WTC11 (cell line): ENCODE data around the gene COL27A1. TPM values are rescaled to one million over a fixed set of nuclear protein-coding genes. Genes with fewer than 3 reads are reported as not detected.

Source experiments
- ATAC-seq: fragments of 200-7000 bp; cut with Tn5 transposase; 2 replicates; pipeline ENCODE4 v1.10.0; 2021; ENCODE audit warnings: mild to moderate bottlenecking, moderate library complexity
- CTCF ChIA-PET: fragments of 300-600 bp; sonication (Branson Sonifier 250); formaldehyde crosslinking; loops from one replicate; lab custom pipeline; 2021; ENCODE audit warnings: antibody characterized with exemption; lab: Charles Lee
- POLR2A ChIA-PET: fragments of 350-600 bp; sonication (Branson Sonifier 250); formaldehyde crosslinking; loops from one replicate; lab custom pipeline; 2021; ENCODE audit warnings: antibody characterized with exemption; lab: Charles Lee
- DNase-seq: peaks from one replicate; pipeline ENCODE4 v3.0.0; 2021; ENCODE audit warnings: low spot score
- H3K27ac Mint-ChIP-seq: 2 replicates; pipeline ENCODE4 v1.8.0; 2021; ENCODE audit warnings: mixed read lengths
- H3K27me3 Mint-ChIP-seq: 2 replicates; pipeline ENCODE4 v1.8.0; 2021; ENCODE audit warnings: low read depth, mild to moderate bottlenecking, moderate library complexity, mixed read lengths
- H3K36me3 Mint-ChIP-seq: 2 replicates; pipeline ENCODE4 v1.8.0; 2021; ENCODE audit warnings: mixed read lengths
- H3K4me1 Mint-ChIP-seq: 2 replicates; pipeline ENCODE4 v1.8.0; 2022; ENCODE audit warnings: mixed read lengths
- H3K4me3 Mint-ChIP-seq: 2 replicates; pipeline ENCODE4 v1.8.0; 2021; ENCODE audit warnings: mild to moderate bottlenecking, moderate library complexity, mixed read lengths
- H3K9me3 Mint-ChIP-seq: 2 replicates; pipeline ENCODE4 v1.8.0; 2021; ENCODE audit warnings: mixed read lengths
- ATF3 ChIP-seq: sonication (generic); formaldehyde crosslinking; conservative IDR thresholded peaks from 2 replicates; pipeline ENCODE4 v1.8.1; 2022; ENCODE audit warnings: mild to moderate bottlenecking, missing genetic modification reagents
- E2F1 ChIP-seq: sonication (generic); formaldehyde crosslinking; IDR thresholded peaks from 2 replicates; pipeline ENCODE4 v1.8.0; 2022; ENCODE audit warnings: mild to moderate bottlenecking, missing genetic modification reagents
- E2F4 ChIP-seq: sonication (generic); formaldehyde crosslinking; IDR thresholded peaks from 2 replicates; pipeline ENCODE4 v1.8.1; 2022; ENCODE audit warnings: low read depth, mild to moderate bottlenecking, moderate library complexity, missing genetic modification reagents, borderline replicate concordance
- ESRRA ChIP-seq: sonication (generic); formaldehyde crosslinking; IDR thresholded peaks from 2 replicates; pipeline ENCODE4 v1.8.1; 2022; ENCODE audit warnings: mild to moderate bottlenecking, missing genetic modification reagents, borderline replicate concordance
- FOXJ3 ChIP-seq: sonication (generic); formaldehyde crosslinking; IDR thresholded peaks from 2 replicates; pipeline ENCODE4 v1.9.0; 2021; ENCODE audit warnings: missing genetic modification reagents, mild to moderate bottlenecking, borderline replicate concordance
- FOXP1 ChIP-seq: sonication (generic); formaldehyde crosslinking; IDR thresholded peaks from 2 replicates; pipeline ENCODE4 v1.8.0; 2022; ENCODE audit warnings: missing genetic modification reagents, mild to moderate bottlenecking, moderate library complexity, borderline replicate concordance
- HMGA2 ChIP-seq: fragments of 250-450 bp; sonication (Bioruptor Pico); IDR thresholded peaks from 2 replicates; pipeline ENCODE4 v1.4.0; 2021; ENCODE audit warnings: mild to moderate bottlenecking, moderate library complexity
- MAX ChIP-seq: sonication (generic); formaldehyde crosslinking; IDR thresholded peaks from 2 replicates; pipeline ENCODE4 v1.8.0; 2022; ENCODE audit warnings: mild to moderate bottlenecking, missing genetic modification reagents
- MLX ChIP-seq: sonication (generic); formaldehyde crosslinking; IDR thresholded peaks from 2 replicates; pipeline ENCODE4 v1.8.1; 2023; ENCODE audit warnings: mild to moderate bottlenecking, missing genetic modification reagents, moderate library complexity
- NR2C2 ChIP-seq: sonication (generic); formaldehyde crosslinking; IDR thresholded peaks from 2 replicates; pipeline ENCODE4 v1.8.0; 2022; ENCODE audit warnings: mild to moderate bottlenecking, missing genetic modification reagents
- OVOL2 ChIP-seq: fragments of 250-450 bp; sonication (Bioruptor Pico); IDR thresholded peaks from 2 replicates; pipeline ENCODE4 v1.9.0; 2021; ENCODE audit warnings: mild to moderate bottlenecking, borderline replicate concordance
- SP1 ChIP-seq: sonication (generic); formaldehyde crosslinking; conservative IDR thresholded peaks from 2 replicates; pipeline ENCODE4 v1.8.1; 2022; ENCODE audit warnings: missing genetic modification reagents
- ZNF423 ChIP-seq: fragments of 250-450 bp; sonication (Bioruptor Pico); IDR thresholded peaks from 2 replicates; pipeline ENCODE4 v2.1.2; 2022; ENCODE audit warnings: mild to moderate bottlenecking, moderate library complexity
- total RNA-seq: library from RNA; stranded (reverse); gene quantifications from 3 replicates; pipeline ENCODE4 v1.2.3, GENCODE V29; 2021
- TF ChIP-seq, protein P1 (sequence below): sonication (generic); formaldehyde crosslinking; IDR thresholded peaks from 2 replicates; pipeline ENCODE4 v1.8.1; 2022; ENCODE audit warnings: mild to moderate bottlenecking, moderate library complexity, missing genetic modification reagents
- TF ChIP-seq, protein P2 (sequence below): sonication (generic); formaldehyde crosslinking; IDR thresholded peaks from 2 replicates; pipeline ENCODE4 v1.8.0; 2022; ENCODE audit warnings: mild to moderate bottlenecking, missing genetic modification reagents
- TF ChIP-seq, protein P3 (sequence below): fragments of 250-450 bp; sonication (Bioruptor Pico); IDR thresholded peaks from 2 replicates; pipeline ENCODE4 v1.9.0; 2021; ENCODE audit warnings: mild to moderate bottlenecking, borderline replicate concordance
- TF ChIP-seq, protein P4 (sequence below): sonication (generic); formaldehyde crosslinking; IDR thresholded peaks from 2 replicates; pipeline ENCODE4 v1.8.0; 2022; ENCODE audit warnings: mild to moderate bottlenecking, missing genetic modification reagents
- TF ChIP-seq, protein P5 (sequence below): fragments of 200-600 bp; IDR thresholded peaks from 2 replicates; pipeline ENCODE4 v1.8.0; 2022; ENCODE audit warnings: antibody characterized with exemption
- TF ChIP-seq, protein P6 (sequence below): fragments of 250-450 bp; sonication (Bioruptor Pico); IDR thresholded peaks from 2 replicates; pipeline ENCODE4 v2.1.2; 2022; ENCODE audit warnings: mild to moderate bottlenecking, moderate library complexity
- TF ChIP-seq, protein P7 (sequence below): sonication (generic); formaldehyde crosslinking; IDR thresholded peaks from 2 replicates; pipeline ENCODE4 v1.8.1; 2023; ENCODE audit warnings: mild to moderate bottlenecking, missing genetic modification reagents, moderate library complexity

The COL27A1 gene
- total RNA-seq, 1 experiment from 2014 or later, result 47.5 TPM

DNA sequence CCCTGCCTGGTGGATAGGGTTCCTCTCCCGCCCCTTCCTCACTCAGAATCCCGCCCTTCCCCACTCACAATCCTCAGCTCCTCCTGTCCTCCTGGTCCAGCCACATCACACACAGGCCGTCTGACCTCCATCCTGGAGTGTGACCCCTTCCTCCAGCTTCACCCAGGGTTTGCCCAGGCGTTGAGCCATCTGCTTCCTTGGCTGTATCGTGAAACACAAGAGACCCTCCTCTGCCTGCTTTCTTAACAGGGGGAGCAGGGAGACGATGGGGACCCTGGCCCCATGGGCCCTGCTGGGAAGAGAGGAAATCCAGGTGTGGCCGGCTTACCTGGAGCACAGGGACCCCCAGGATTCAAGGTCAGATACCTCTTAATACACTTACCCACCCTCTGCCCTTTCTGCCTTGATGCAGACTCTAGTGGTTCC lies 135.2 kb downstream of the COL27A1 start:
- ChIA-PET CTCF (interaction anchor here (0.5 to 9.0 kb wide), 74 partner anchors 9 to 1928 kb away, joined by 3 to 232 read pairs (median 5); partner anchors contain the start of genes AMBP, ATP6V1G1, COL27A1 and KIF12), POLR2A (no interaction called here)
- peaks cover 19% of the 10 kb centered on the region for H3K9me3 Mint-ChIP-seq
- ATAC-seq (peak; percentile 7; the same call in 1 of the 2 replicates), DNase-seq (no peak)
- no peak overlapping the region for H3K4me3 Mint-ChIP-seq
- peaks cover 38% of the 10 kb centered on the region for H3K36me3 Mint-ChIP-seq
- peaks cover 7% of the 10 kb centered on the region for H3K4me1 Mint-ChIP-seq
- peak overlapping the region; percentile 57; the same call in 1 of the 2 replicates for H3K27ac Mint-ChIP-seq
- H3K27me3 Mint-ChIP-seq, result no peaks in the 10 kb centered on the region
- TF ChIP-seq, protein P1, sequence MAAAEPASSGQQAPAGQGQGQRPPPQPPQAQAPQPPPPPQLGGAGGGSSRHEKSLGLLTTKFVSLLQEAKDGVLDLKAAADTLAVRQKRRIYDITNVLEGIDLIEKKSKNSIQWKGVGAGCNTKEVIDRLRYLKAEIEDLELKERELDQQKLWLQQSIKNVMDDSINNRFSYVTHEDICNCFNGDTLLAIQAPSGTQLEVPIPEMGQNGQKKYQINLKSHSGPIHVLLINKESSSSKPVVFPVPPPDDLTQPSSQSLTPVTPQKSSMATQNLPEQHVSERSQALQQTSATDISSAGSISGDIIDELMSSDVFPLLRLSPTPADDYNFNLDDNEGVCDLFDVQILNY (CRISPR knock-in tag), result no peak
- TF ChIP-seq MAX (CRISPR knock-in tag), result no peak
- TF ChIP-seq FOXJ3 (CRISPR knock-in tag), result no peak
- no peak for TF ChIP-seq NR2C2 (CRISPR knock-in tag)
- TF ChIP-seq, protein P2, sequence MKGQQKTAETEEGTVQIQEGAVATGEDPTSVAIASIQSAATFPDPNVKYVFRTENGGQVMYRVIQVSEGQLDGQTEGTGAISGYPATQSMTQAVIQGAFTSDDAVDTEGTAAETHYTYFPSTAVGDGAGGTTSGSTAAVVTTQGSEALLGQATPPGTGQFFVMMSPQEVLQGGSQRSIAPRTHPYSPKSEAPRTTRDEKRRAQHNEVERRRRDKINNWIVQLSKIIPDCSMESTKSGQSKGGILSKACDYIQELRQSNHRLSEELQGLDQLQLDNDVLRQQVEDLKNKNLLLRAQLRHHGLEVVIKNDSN (CRISPR knock-in tag), result no peak
- no peak for TF ChIP-seq E2F1 (CRISPR knock-in tag)
- TF ChIP-seq, protein P3, sequence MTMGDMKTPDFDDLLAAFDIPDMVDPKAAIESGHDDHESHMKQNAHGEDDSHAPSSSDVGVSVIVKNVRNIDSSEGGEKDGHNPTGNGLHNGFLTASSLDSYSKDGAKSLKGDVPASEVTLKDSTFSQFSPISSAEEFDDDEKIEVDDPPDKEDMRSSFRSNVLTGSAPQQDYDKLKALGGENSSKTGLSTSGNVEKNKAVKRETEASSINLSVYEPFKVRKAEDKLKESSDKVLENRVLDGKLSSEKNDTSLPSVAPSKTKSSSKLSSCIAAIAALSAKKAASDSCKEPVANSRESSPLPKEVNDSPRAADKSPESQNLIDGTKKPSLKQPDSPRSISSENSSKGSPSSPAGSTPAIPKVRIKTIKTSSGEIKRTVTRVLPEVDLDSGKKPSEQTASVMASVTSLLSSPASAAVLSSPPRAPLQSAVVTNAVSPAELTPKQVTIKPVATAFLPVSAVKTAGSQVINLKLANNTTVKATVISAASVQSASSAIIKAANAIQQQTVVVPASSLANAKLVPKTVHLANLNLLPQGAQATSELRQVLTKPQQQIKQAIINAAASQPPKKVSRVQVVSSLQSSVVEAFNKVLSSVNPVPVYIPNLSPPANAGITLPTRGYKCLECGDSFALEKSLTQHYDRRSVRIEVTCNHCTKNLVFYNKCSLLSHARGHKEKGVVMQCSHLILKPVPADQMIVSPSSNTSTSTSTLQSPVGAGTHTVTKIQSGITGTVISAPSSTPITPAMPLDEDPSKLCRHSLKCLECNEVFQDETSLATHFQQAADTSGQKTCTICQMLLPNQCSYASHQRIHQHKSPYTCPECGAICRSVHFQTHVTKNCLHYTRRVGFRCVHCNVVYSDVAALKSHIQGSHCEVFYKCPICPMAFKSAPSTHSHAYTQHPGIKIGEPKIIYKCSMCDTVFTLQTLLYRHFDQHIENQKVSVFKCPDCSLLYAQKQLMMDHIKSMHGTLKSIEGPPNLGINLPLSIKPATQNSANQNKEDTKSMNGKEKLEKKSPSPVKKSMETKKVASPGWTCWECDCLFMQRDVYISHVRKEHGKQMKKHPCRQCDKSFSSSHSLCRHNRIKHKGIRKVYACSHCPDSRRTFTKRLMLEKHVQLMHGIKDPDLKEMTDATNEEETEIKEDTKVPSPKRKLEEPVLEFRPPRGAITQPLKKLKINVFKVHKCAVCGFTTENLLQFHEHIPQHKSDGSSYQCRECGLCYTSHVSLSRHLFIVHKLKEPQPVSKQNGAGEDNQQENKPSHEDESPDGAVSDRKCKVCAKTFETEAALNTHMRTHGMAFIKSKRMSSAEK (CRISPR knock-in tag), result no peak
- TF ChIP-seq, protein P4, sequence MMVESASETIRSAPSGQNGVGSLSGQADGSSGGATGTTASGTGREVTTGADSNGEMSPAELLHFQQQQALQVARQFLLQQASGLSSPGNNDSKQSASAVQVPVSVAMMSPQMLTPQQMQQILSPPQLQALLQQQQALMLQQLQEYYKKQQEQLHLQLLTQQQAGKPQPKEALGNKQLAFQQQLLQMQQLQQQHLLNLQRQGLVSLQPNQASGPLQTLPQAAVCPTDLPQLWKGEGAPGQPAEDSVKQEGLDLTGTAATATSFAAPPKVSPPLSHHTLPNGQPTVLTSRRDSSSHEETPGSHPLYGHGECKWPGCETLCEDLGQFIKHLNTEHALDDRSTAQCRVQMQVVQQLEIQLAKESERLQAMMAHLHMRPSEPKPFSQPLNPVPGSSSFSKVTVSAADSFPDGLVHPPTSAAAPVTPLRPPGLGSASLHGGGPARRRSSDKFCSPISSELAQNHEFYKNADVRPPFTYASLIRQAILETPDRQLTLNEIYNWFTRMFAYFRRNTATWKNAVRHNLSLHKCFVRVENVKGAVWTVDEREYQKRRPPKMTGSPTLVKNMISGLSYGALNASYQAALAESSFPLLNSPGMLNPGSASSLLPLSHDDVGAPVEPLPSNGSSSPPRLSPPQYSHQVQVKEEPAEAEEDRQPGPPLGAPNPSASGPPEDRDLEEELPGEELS, result no peak
- no peak for TF ChIP-seq MLX (CRISPR knock-in tag)
- TF ChIP-seq HMGA2 (CRISPR knock-in tag), result no peak
- TF ChIP-seq, protein P5, sequence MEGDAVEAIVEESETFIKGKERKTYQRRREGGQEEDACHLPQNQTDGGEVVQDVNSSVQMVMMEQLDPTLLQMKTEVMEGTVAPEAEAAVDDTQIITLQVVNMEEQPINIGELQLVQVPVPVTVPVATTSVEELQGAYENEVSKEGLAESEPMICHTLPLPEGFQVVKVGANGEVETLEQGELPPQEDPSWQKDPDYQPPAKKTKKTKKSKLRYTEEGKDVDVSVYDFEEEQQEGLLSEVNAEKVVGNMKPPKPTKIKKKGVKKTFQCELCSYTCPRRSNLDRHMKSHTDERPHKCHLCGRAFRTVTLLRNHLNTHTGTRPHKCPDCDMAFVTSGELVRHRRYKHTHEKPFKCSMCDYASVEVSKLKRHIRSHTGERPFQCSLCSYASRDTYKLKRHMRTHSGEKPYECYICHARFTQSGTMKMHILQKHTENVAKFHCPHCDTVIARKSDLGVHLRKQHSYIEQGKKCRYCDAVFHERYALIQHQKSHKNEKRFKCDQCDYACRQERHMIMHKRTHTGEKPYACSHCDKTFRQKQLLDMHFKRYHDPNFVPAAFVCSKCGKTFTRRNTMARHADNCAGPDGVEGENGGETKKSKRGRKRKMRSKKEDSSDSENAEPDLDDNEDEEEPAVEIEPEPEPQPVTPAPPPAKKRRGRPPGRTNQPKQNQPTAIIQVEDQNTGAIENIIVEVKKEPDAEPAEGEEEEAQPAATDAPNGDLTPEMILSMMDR, result no peak
- no peak for TF ChIP-seq ESRRA (CRISPR knock-in tag)
- TF ChIP-seq OVOL2 (CRISPR knock-in tag), result no peak
- TF ChIP-seq, protein P6, sequence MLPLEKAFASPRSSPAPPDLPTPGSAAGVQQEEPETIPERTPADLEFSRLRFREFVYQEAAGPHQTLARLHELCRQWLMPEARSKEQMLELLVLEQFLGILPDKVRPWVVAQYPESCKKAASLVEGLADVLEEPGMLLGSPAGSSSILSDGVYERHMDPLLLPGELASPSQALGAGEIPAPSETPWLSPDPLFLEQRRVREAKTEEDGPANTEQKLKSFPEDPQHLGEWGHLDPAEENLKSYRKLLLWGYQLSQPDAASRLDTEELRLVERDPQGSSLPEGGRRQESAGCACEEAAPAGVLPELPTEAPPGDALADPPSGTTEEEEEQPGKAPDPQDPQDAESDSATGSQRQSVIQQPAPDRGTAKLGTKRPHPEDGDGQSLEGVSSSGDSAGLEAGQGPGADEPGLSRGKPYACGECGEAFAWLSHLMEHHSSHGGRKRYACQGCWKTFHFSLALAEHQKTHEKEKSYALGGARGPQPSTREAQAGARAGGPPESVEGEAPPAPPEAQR (CRISPR knock-in tag), result no peak
- no peak for TF ChIP-seq SP1 (CRISPR knock-in tag)
- TF ChIP-seq ATF3 (CRISPR knock-in tag), result peak; percentile 49; the same call in 1 of the 2 replicates
- no peak for TF ChIP-seq E2F4 (CRISPR knock-in tag)
- 0 out of 2 replicates have a peak, but pooled peaks have one; percentile 32 for TF ChIP-seq FOXP1
- TF ChIP-seq, protein P7, sequence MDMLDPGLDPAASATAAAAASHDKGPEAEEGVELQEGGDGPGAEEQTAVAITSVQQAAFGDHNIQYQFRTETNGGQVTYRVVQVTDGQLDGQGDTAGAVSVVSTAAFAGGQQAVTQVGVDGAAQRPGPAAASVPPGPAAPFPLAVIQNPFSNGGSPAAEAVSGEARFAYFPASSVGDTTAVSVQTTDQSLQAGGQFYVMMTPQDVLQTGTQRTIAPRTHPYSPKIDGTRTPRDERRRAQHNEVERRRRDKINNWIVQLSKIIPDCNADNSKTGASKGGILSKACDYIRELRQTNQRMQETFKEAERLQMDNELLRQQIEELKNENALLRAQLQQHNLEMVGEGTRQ (CRISPR knock-in tag), result no peak
- no peak for TF ChIP-seq ZNF423 (CRISPR knock-in tag)
